ENCODE results near the gene CTTNBP2.

The CTTNBP2 gene

DNA sequence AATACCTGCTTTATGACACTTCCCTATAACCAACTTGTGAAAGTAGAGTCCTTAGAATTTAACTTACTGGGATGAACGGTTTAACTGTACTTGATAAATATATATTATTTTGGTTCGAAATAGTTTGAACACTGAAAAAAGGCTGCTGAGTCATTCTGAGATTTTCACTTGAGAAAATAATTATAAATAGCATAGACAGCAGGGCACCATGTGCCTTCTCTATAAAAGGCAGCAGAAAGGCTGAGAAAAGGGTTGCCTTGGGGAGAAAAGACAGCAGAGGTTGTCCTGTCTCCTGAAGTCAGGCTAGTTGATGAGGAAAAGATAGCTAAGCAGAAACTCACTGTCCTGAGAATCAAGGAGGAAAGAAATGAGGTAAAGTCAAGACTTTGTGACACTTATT, 92.4 kb downstream of the CTTNBP2 start:
- Histone ChIP-seq H3K36me3 (ENCODE audit: control insufficient read depth in 2 of 2, insufficient read depth in 1 of 2, low read length in 2 of 2) (no peaks in the 10 kb centered on the region; a peak in 1 of 3 replicates), H3K27ac (ENCODE audit: extremely low read depth, low read depth, low read length) (no peak overlapping the region), H3K4me3 (ENCODE audit: low read depth, low read length) (no peak overlapping the region), H3K9me3 (ENCODE audit: control insufficient read depth, insufficient read depth, low read depth, low read length) (no peaks in the 10 kb centered on the region), H3K4me1 (ENCODE audit: control insufficient read depth, insufficient read depth, low read length) (no peaks in the 10 kb centered on the region)
- CTCF ChIA-PET: interaction anchor here (0.6 to 0.7 kb wide), 2 partner anchors 66 to 97 kb away, joined by 3 to 4 read pairs; no protein-coding TSS in a partner anchor
- POLR2A ChIA-PET: no interaction called here
- TF ChIP-seq ZNF473 (tag by site-specific recombination; IDR thresholded peaks at IDR 0.05) (no peak), GFI1B (tag by site-specific recombination; IDR thresholded peaks at IDR 0.05) (no peak), ZNF211 (tag by site-specific recombination; IDR thresholded peaks at IDR 0.05; ENCODE audit: low read depth) (no peak), ZNF19 (tag by site-specific recombination; IDR thresholded peaks at IDR 0.05; ENCODE audit: low read depth) (no peak)

DNA sequence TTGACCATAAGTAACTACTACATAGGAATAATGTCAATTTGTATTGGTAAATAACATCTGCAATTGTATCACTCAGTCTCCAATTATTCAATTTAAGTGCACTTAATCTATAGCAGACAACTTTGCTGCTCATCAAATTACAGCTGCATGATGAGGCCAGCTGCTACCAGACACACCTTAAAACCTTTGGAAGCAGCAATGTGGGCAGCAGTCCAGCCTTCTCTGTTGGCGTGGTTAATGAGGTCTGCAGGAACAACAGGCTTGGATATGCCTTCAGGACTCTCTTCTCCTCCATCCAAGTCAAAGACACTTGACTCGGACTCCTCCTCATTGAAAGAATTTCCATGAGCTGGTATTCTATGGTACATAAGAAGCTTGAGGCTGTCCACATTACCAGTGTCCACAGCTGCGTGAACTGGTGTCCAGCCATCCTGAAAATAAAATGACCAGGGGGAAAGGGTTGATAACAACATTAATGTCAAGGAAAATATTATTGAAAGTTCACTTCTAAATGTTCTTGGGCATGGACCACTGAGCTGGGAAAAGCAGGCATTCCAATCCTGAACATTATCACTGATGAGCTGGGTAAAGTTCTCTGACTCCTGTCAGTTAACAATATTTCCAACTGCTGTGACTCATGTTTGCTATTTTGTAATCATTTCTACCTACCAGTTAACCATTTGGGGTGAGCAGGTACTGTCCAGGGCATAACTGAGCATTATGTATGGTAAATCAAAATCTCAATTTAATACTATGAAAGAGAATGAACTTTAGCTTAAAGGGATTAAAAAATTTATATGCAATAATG, 95.7 kb downstream of the CTTNBP2 start:
- CTCF ChIA-PET: interaction anchor here (0.6 kb wide), 2 partner anchors 94 to 372 kb away, joined by 3 to 4 read pairs; no protein-coding TSS in a partner anchor
- Histone ChIP-seq H3K27ac (ENCODE audit: extremely low read depth, low read depth, low read length) (no peak overlapping the region), H3K36me3 (ENCODE audit: control insufficient read depth in 2 of 2, insufficient read depth in 1 of 2, low read length in 2 of 2) (peaks cover 0 to 3% of the 10 kb centered on the region in 2 experiments; a peak in 2 of 3 replicates), H3K4me3 (ENCODE audit: low read depth, low read length) (no peak overlapping the region), H3K4me1 (ENCODE audit: control insufficient read depth, insufficient read depth, low read length) (peaks cover 3% of the 10 kb centered on the region; the same call in 1 of the 2 replicates), H3K9me3 (ENCODE audit: control insufficient read depth, insufficient read depth, low read depth, low read length) (no peaks in the 10 kb centered on the region)
- TF ChIP-seq, protein P1, sequence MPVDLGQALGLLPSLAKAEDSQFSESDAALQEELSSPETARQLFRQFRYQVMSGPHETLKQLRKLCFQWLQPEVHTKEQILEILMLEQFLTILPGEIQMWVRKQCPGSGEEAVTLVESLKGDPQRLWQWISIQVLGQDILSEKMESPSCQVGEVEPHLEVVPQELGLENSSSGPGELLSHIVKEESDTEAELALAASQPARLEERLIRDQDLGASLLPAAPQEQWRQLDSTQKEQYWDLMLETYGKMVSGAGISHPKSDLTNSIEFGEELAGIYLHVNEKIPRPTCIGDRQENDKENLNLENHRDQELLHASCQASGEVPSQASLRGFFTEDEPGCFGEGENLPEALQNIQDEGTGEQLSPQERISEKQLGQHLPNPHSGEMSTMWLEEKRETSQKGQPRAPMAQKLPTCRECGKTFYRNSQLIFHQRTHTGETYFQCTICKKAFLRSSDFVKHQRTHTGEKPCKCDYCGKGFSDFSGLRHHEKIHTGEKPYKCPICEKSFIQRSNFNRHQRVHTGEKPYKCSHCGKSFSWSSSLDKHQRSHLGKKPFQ (tag by site-specific recombination; IDR thresholded peaks at IDR 0.05): no peak
- TF ChIP-seq, protein P2, sequence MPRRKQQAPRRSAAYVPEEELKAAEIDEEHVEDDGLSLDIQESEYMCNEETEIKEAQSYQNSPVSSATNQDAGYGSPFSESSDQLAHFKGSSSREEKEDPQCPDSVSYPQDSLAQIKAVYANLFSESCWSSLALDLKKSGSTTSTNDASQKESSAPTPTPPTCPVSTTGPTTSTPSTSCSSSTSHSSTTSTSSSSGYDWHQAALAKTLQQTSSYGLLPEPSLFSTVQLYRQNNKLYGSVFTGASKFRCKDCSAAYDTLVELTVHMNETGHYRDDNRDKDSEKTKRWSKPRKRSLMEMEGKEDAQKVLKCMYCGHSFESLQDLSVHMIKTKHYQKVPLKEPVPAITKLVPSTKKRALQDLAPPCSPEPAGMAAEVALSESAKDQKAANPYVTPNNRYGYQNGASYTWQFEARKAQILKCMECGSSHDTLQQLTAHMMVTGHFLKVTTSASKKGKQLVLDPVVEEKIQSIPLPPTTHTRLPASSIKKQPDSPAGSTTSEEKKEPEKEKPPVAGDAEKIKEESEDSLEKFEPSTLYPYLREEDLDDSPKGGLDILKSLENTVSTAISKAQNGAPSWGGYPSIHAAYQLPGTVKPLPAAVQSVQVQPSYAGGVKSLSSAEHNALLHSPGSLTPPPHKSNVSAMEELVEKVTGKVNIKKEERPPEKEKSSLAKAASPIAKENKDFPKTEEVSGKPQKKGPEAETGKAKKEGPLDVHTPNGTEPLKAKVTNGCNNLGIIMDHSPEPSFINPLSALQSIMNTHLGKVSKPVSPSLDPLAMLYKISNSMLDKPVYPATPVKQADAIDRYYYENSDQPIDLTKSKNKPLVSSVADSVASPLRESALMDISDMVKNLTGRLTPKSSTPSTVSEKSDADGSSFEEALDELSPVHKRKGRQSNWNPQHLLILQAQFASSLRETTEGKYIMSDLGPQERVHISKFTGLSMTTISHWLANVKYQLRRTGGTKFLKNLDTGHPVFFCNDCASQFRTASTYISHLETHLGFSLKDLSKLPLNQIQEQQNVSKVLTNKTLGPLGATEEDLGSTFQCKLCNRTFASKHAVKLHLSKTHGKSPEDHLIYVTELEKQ (tag by site-specific recombination; IDR thresholded peaks at IDR 0.05; ENCODE audit: borderline replicate concordance): no peak
- TF ChIP-seq, protein P3, sequence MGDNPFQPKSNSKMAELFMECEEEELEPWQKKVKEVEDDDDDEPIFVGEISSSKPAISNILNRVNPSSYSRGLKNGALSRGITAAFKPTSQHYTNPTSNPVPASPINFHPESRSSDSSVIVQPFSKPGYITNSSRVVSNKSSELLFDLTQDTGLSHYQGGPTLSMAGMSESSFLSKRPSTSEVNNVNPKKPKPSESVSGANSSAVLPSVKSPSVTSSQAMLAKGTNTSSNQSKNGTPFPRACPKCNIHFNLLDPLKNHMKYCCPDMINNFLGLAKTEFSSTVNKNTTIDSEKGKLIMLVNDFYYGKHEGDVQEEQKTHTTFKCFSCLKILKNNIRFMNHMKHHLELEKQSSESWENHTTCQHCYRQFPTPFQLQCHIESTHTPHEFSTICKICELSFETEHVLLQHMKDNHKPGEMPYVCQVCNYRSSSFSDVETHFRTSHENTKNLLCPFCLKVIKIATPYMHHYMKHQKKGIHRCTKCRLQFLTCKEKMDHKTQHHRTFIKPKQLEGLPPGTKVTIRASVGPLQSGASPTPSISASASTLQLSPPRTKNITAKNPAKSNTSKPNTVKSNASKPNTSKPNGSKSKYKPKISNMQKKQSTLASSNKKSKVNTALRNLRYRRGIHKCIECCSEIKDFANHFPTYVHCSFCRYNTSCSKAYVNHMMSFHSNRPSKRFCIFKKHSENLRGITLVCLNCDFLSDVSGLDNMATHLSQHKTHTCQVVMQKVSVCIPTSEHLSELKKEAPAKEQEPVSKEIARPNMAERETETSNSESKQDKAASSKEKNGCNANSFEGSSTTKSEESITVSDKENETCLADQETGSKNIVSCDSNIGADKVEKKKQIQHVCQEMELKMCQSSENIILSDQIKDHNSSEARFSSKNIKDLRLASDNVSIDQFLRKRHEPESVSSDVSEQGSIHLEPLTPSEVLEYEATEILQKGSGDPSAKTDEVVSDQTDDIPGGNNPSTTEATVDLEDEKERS (tag by site-specific recombination; IDR thresholded peaks at IDR 0.05): no peak
- POLR2A ChIA-PET: no interaction called here

DNA sequence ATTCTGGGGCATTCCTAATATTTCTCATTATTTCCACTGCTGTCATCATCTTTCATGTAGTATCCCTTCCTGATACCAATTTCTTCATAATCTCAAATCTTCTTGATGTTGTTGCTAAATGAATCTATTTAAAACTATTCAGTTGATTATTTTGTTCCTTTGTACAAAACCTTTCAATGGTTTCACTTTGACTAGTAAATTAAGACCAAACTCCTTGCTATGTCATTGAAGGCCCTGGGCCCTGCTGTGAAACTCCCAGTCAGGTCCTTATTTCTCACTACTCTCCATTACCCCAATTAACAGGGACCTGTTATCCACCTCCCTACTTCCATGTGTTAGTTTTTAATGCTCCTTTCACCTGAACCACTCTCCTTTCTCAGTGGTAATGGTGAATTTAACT, 97.0 kb downstream of the CTTNBP2 start:
- CTCF ChIA-PET: no interaction called here
- H3K9me3 ChIP-seq (ENCODE audit: control insufficient read depth, insufficient read depth, low read depth, low read length): no peaks in the 10 kb centered on the region
- peaks cover 3% of the 10 kb centered on the region; the same call in 1 of the 2 replicates for H3K4me1 ChIP-seq (ENCODE audit: control insufficient read depth, insufficient read depth, low read length)
- no peak overlapping the region for H3K27ac ChIP-seq (ENCODE audit: extremely low read depth, low read depth, low read length)
- peaks cover 0 to 3% of the 10 kb centered on the region in 2 experiments; a peak in 2 of 3 replicates for H3K36me3 ChIP-seq (ENCODE audit: control insufficient read depth in 2 of 2, insufficient read depth in 1 of 2, low read length in 2 of 2)
- POLR2A ChIA-PET: no interaction called here
- TF ChIP-seq ZNF366 (tag by site-specific recombination; conservative IDR thresholded peaks at IDR 0.05) (no peak), ZNF521 (tag by site-specific recombination; IDR thresholded peaks at IDR 0.05) (no peak), ZNF112 (tag by site-specific recombination; IDR thresholded peaks at IDR 0.05) (no peak)
- no peak overlapping the region for H3K4me3 ChIP-seq (ENCODE audit: low read depth, low read length)
